NCI-H2107 (cell line): ENCODE data around the gene CRYBG1.
A peak's percentile ranks its signal among the peaks of the same experiment; 100 is the strongest.

ENCODE experiments used
- DNase-seq: peaks from one replicate; lab custom pipeline; 2025; lab: John Stamatoyannopoulos, UW

The CRYBG1 gene

GRCh38 chr6:106419900-106420613, 59.5 kb downstream of the CRYBG1 start:
- no peak for DNase-seq

DNA sequence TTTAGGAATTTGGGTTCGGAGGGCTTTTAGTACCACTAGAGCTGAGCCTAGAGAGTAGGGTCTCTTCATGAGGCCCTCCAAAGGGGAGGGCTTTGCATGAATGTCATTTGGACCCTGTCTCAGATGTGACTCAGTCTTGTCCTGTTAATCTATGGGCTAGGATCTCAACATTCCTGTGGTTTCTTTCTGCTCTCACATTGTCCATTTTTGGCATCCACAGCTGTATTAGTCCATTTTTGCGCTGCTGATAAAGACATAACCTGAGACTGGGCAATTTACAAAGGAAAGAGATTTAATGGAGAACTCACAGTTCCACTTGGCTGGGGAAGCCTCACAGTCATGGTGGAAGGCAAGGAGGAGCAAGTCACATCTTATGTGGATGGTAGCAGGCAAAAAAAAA, 61.0 kb downstream of the CRYBG1 start:
- DNase-seq, result no peak

GRCh38 chr6:106422534-106422933, 62.0 kb downstream of the CRYBG1 start:
- no peak for DNase-seq

DNA sequence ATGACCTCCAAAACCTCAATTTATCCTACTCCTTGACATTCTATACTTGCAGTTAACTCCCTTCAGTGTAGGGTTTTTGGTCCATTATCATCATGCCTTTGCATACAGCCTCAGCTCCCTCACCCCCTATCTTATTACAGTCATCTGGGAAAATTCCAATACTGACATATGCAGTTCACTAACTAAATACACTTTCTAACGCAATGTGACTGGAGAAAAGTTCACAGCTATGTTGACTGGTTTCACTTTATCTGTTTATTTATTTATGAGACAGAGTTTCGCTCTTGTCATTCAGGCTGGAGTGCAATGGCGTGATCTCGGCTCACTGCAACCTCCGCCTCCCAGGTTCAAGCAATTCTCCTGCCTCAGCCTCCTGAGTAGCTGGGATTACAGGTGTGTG, 64.9 kb downstream of the CRYBG1 start:
- no peak for DNase-seq

GRCh38 chr6:106426250-106426970, 65.9 kb downstream of the CRYBG1 start:
- DNase-seq, result no peak

DNA sequence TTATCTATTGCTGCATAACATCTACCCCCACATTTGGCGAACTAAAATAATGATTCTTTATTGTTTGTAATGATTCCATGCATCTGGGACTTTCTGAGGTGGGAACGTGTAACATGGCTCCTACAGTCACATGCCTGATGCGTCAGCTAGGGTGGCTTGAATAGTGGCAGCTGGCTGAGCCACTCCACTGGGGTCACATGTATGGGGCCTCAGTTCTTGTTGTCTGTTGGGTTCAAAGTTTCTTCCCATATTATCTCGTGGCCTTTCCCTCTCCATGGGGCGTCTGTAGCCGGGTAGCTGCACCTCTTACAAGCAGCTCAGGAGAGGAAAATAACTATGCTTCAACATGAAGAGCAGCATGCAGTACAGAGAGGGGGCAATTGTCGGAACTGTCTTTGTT, 69.9 kb downstream of the CRYBG1 start:
- DNase-seq, result no peak

- DNase-seq, result no peak
Observed at GRCh38 chr6:106431405-106431804, 70.9 kb downstream of the CRYBG1 start.

DNA sequence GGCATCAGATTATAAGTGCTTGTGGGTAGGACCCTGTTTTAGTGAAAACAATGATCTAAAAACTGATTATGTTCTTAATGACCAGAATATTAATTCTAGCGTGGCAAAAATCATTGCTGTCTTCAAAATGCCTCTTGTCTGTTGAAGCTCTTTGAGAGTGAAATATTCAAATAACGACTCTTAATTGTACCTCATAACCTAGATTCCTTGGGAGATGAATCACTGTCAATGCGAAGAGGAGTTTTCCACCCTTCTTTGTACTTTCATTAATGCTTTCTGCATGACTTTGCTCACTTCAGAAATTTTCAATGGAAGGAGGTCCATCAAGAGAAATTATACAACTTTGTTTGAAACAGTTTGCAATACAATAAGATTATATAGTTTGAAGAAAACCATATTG, 71.5 kb downstream of the CRYBG1 start:
- DNase-seq, result no peak

DNA sequence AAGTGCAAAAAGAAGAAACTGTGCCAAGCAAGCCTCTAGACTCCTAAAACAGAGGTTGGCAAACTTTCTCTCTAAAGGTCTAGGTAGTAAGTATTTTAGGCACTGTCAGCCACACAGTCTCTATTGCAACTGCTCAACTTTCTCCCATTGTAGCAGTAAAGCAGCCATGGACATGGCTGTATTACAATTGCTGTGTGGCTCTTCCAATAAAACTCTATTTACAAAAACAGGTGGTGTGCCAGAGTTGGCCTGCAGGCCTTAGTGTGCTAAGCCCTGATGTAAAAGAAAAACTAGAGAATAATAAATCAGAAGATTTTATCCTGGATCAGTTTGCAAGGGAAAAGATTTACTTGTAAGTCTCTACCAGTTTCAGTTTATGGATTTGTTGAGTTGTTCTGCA, 74.0 kb downstream of the CRYBG1 start:
- DNase-seq, result no peak

DNA sequence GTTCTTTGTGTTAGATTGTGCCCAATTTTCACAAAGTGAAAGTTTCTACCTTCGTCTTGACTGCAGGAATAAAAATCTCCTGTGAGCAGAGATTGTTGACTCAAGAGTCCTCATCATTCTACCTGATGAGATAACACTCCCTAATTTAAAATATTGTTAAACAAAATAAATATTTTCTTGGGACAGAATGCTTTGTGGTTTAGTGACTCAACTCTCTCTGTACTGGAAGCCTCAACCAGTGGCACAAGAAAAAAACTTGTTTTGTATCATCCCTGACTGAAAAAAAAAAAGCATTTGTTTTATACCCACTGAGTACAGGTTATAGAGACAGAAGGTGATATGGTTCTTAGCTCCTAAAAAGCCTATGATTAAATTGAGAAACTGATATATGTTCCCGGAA, 78.9 kb downstream of the CRYBG1 start:
- no peak for DNase-seq

DNA sequence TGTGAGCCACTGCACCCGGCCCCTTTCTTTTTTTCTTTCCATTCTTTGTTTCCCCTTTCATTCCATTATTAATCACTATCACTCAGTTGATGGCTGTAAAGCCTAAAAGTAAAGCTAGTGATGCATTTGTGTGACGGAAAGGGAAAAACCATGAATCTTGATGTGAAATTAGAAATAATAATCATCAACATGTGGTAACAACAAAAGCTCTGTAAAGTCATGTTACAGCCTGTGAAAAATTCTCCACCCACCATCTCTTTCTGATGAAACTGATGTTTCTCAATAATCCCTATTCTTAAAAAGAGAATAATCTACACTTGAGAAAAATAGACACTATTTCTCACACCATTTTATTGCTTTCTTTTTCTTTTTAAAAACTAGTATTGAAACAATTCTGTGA, 80.0 kb downstream of the CRYBG1 start:
- no peak for DNase-seq

- DNase-seq, result no peak
Observed at GRCh38 chr6:106442395-106442794, 81.9 kb downstream of the CRYBG1 start.

DNA sequence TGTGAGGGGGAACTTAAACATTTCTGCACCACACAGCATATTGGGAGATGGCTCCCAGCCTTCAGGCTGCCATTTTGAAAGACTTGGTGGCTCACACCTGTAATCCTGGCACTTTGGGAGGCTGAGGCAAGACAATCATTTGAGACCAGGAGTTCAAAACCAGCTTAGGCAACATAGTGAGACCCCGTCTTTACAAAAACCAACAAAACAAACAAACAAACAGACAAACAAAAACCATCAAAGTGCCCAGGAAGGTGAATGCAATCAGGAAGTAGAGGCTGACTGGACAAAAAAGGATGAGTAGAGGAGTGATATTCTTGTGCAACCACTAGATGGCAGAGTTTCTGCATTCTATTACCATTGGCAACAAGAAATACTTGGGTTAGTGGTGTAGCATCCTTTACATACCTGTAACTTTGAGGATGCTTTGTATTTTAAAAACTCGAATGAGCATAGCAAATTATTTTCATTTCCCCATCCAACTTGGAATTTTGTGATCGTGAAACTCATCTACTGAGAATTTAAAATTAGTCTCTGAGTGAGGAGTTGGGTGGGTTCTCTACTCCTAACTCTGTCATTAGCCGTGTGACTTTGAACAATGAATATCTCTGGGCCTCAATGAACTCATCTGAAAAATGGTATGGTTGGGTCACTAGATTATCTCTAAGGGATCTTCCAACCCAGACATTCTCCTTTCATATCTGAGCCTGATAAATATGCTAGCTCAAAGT, 84.4 kb downstream of the CRYBG1 start:
- peak; percentile 28 for DNase-seq

DNA sequence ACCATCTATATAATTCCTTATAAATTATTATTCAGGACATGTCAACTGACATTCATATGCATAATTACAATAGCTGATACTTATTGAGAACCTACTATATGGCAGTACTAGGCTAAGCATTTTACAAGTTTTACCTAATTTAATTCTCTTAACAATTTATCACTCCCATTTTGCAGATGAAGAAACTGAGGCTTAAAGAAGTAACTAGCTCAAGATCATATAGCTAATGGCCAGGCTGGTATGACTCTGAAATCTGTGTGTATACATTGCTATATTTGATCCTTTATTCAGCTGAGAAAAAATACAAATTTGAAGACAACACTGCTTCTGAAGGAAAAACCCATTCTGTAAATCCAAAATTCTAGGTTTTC, 85.0 kb downstream of the CRYBG1 start:
- DNase-seq, result no peak

- no peak for DNase-seq
Observed at GRCh38 chr6:106446287-106446885, 85.9 kb downstream of the CRYBG1 start.

DNA sequence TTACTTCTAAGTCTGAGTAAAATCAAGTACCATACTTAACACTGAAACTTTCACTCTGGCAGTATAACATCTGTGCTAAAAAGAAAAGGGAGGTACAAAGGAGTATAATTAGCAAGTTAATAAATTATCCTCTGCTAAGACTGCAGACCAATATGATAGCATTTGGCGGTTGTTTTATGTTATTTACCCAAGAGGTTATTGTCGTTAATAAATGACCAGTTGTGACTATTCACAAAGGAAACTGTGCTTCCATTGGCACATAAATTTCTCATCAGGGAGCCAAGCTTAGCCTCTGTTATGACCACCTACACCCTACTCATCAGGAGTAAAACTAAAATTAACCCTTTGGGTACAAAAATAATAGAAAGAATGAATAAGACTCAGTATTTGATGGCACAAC, 86.5 kb downstream of the CRYBG1 start:
- DNase-seq, result no peak

GRCh38 chr6:106448000-106448426, 87.5 kb downstream of the CRYBG1 start:
- DNase-seq, result no peak

GRCh38 chr6:106450653-106451052, 90.1 kb downstream of the CRYBG1 start:
- DNase-seq, result no peak

- no peak for DNase-seq
Observed at GRCh38 chr6:106451439-106451838, 90.9 kb downstream of the CRYBG1 start.

GRCh38 chr6:106452628-106453027, 92.1 kb downstream of the CRYBG1 start:
- DNase-seq, result no peak

- no peak for DNase-seq
Observed at GRCh38 chr6:106453756-106454367, 93.3 kb downstream of the CRYBG1 start.

GRCh38 chr6:106456756-106457155, 96.2 kb downstream of the CRYBG1 start:
- DNase-seq, result no peak
